HG02973 (cell line): ENCODE results near the gene ST6GALNAC6.
"Not testable (repeated sequence)": the region's sequence is repeated elsewhere in the genome, so short reads cannot be mapped to it uniquely, and the experiment has no call there.

Source experiments
- ATAC-seq: cut with Tn5 transposase; IDR thresholded peaks from one replicate; pipeline ENCODE4 v1.9.1; 2021; ENCODE audit warnings: moderate library complexity; ENCODE audit not compliant: unreplicated experiment

The ST6GALNAC6 gene

GRCh38 chr9:127876026-127876763 is 23.2 kb downstream of the ST6GALNAC6 start:
- no peak for ATAC-seq

- no peak for ATAC-seq
Observed at GRCh38 chr9:127875306-127875966, 24.0 kb downstream of the ST6GALNAC6 start.

- no peak for ATAC-seq
Observed at GRCh38 chr9:127874301-127875221, 24.8 kb downstream of the ST6GALNAC6 start.

GRCh38 chr9:127873886-127874285 is 25.5 kb downstream of the ST6GALNAC6 start:
- no peak for ATAC-seq

- ATAC-seq = no peak
Observed at GRCh38 chr9:127873223-127873691, 26.1 kb downstream of the ST6GALNAC6 start.

GRCh38 chr9:127872369-127873222 is 26.8 kb downstream of the ST6GALNAC6 start:
- no peak for ATAC-seq

GRCh38 chr9:127871531-127871930 is 27.9 kb downstream of the ST6GALNAC6 start:
- no peak for ATAC-seq

- no peak for ATAC-seq
Observed at GRCh38 chr9:127870887-127871286, 28.5 kb downstream of the ST6GALNAC6 start.

- ATAC-seq = not testable (repeated sequence)
Observed at GRCh38 chr9:127870153-127870491, 29.3 kb downstream of the ST6GALNAC6 start.

GRCh38 chr9:127869310-127870152 is 29.9 kb downstream of the ST6GALNAC6 start:
- no peak for ATAC-seq

- no peak for ATAC-seq
Observed at GRCh38 chr9:127868278-127868902, 31.0 kb downstream of the ST6GALNAC6 start.

GRCh38 chr9:127867356-127868277 is 31.8 kb downstream of the ST6GALNAC6 start:
- no peak for ATAC-seq

GRCh38 chr9:127866535-127866934 is 32.9 kb downstream of the ST6GALNAC6 start:
- ATAC-seq = no peak

GRCh38 chr9:127865645-127866464 is 33.5 kb downstream of the ST6GALNAC6 start:
- no peak for ATAC-seq

- ATAC-seq = no peak
Observed at GRCh38 chr9:127863191-127863621, 36.2 kb downstream of the ST6GALNAC6 start.

- ATAC-seq = no peak
Observed at GRCh38 chr9:127862075-127863011, 37.1 kb downstream of the ST6GALNAC6 start.
